Peyer's patch (tissue), 4 donors: ENCODE measurements around the gene ASPG. TPM values are rescaled to one million over a fixed set of nuclear protein-coding genes. Genes with fewer than 3 reads are reported as not detected.

ENCODE experiments used
- DNase-seq, 3 donors: peaks; one replicate each; pipeline ENCODE4 v3.0.0-alpha.2; 2017 to 2019
- H3K27ac ChIP-seq, 4 donors: fragments of 200-600 bp; sonication (generic); one replicate each; pipeline ENCODE4 v1.5.1; 2016 to 2019
- H3K27me3 ChIP-seq, 2 donors: fragments of 200-600 bp; sonication (generic); one replicate each; pipeline ENCODE4 v1.5.1; 2019
- H3K36me3 ChIP-seq, 3 donors: fragments of 200-600 bp; sonication (generic); one replicate each; pipeline ENCODE4 v1.5.1; 2016 to 2019
- H3K4me1 ChIP-seq, 4 donors: fragments of 200-600 bp; sonication (generic); one replicate each; pipeline ENCODE4 v1.5.1; 2016 to 2019
- H3K4me3 ChIP-seq, 4 donors: fragments of 200-600 bp; sonication (generic); 1 replicate in 3 of 4; 2 replicates in 1 of 4; pipeline ENCODE4 v1.5.1; 2016 to 2019; ENCODE audit warnings: mild to moderate bottlenecking in 1 of 4
- H3K9me3 ChIP-seq, 4 donors: fragments of 200-600 bp; sonication (generic); one replicate each; pipeline ENCODE4 v1.5.1; 2016 to 2019; ENCODE audit warnings: mild to moderate bottlenecking in 1 of 4
- CTCF ChIP-seq, 6 experiments: fragments of 450-650 bp in 4 of 6; fragments of 200-600 bp in 2 of 6; sonication (generic) in 1 of 6; IDR thresholded peaks; one replicate each; pipeline ENCODE4 v1.5.1; 2017 to 2019; ENCODE audit warnings: antibody characterized with exemption in 6 of 6, mild to moderate bottlenecking in 3 of 6, moderate library complexity in 1 of 6
- POLR2A ChIP-seq, 2 donors: fragments of 450-650 bp; IDR thresholded peaks; one replicate each; pipeline ENCODE4 v1.5.1; 2017; ENCODE audit warnings: antibody characterized with exemption in 2 of 2, mild to moderate bottlenecking in 2 of 2, moderate library complexity in 2 of 2
- total RNA-seq, 4 donors: library from RNA; depleted of rRNA; stranded (reverse); fragments of >200 nt; gene quantifications; one replicate each; pipeline ENCODE4 v1.1.0, GENCODE V29; 2016

The ASPG gene
- total RNA-seq, 4 donors from 2014 or later: 1.2 to 7.4 (median 2.3) TPM; not detected in 1

GRCh38 chr14:104144453-104144790, 58.9 kb downstream of the ASPG start:
- Histone ChIP-seq H3K27me3 (no peaks in the 10 kb centered on the region), H3K36me3 (no peaks in the 10 kb centered on the region), H3K4me3 (no peak overlapping the region), H3K9me3 (no peaks in the 10 kb centered on the region), H3K27ac (no peak overlapping the region), H3K4me1 (no peaks in the 10 kb centered on the region)
- TF ChIP-seq CTCF (IDR thresholded peaks at IDR 0.05) (no peak), POLR2A (IDR thresholded peaks at IDR 0.05) (no peak)
- no peak for DNase-seq

GRCh38 chr14:104144911-104145825, 59.7 kb downstream of the ASPG start:
- H3K4me3 ChIP-seq: no peak overlapping the region
- H3K9me3 ChIP-seq: no peaks in the 10 kb centered on the region
- no peak overlapping the region for H3K27ac ChIP-seq
- DNase-seq: peak in 1 of 3 donors; percentile 37
- TF ChIP-seq CTCF (IDR thresholded peaks at IDR 0.05): no peak
- no peak for TF ChIP-seq POLR2A (IDR thresholded peaks at IDR 0.05)
- peaks cover 0 to 1% (median 0%) of the 10 kb centered on the region in 4 donors for H3K4me1 ChIP-seq
- H3K27me3 ChIP-seq: no peaks in the 10 kb centered on the region
- H3K36me3 ChIP-seq: no peaks in the 10 kb centered on the region

- Histone ChIP-seq H3K27me3 (no peaks in the 10 kb centered on the region), H3K4me1 (peaks cover 0 to 5% (median 0%) of the 10 kb centered on the region in 4 donors), H3K27ac (no peak overlapping the region), H3K9me3 (no peaks in the 10 kb centered on the region), H3K4me3 (no peak overlapping the region), H3K36me3 (no peaks in the 10 kb centered on the region)
- peak in 1 of 3 donors; percentile 41 for DNase-seq
- TF ChIP-seq CTCF (IDR thresholded peaks at IDR 0.05) (no peak), POLR2A (IDR thresholded peaks at IDR 0.05) (no peak)
Measured at GRCh38 chr14:104145826-104146601, 60.5 kb downstream of the ASPG start.

- Histone ChIP-seq H3K9me3 (no peaks in the 10 kb centered on the region), H3K36me3 (no peaks in the 10 kb centered on the region), H3K27me3 (no peaks in the 10 kb centered on the region), H3K4me1 (peaks cover 0 to 5% (median 0%) of the 10 kb centered on the region in 4 donors), H3K4me3 (no peak overlapping the region), H3K27ac (no peak overlapping the region)
- no peak for TF ChIP-seq POLR2A (IDR thresholded peaks at IDR 0.05)
- TF ChIP-seq CTCF (IDR thresholded peaks at IDR 0.05): no peak
- DNase-seq: peak in 1 of 3 donors; percentile 40
Measured at GRCh38 chr14:104146651-104147345, 61.3 kb downstream of the ASPG start.

- no peak overlapping the region for H3K4me3 ChIP-seq
- DNase-seq: no peak
- H3K4me1 ChIP-seq: peaks cover 0 to 5% (median 0%) of the 10 kb centered on the region in 4 donors
- H3K27me3 ChIP-seq: no peaks in the 10 kb centered on the region
- H3K36me3 ChIP-seq: no peaks in the 10 kb centered on the region
- H3K27ac ChIP-seq: peak overlapping the region in 1 of 4 donors; percentile 13
- no peaks in the 10 kb centered on the region for H3K9me3 ChIP-seq
- no peak for TF ChIP-seq POLR2A (IDR thresholded peaks at IDR 0.05)
- TF ChIP-seq CTCF (IDR thresholded peaks at IDR 0.05): no peak
Measured at GRCh38 chr14:104147346-104148125, 62.0 kb downstream of the ASPG start.
